Right lobe of liver (tissue), 4 donors: Measurements from ENCODE around the gene PRKAR1B.

Experiments used
- CTCF ChIP-seq, 4 donors: fragments of 200-600 bp in 3 of 4; fragments of 450-650 bp in 1 of 4; IDR thresholded peaks; one replicate each; pipeline versions ENCODE4 v1.5.1 to v1.8.0; 2016 to 2022; ENCODE audit warnings: antibody characterized with exemption in 4 of 4, mild to moderate bottlenecking in 2 of 4
- POLR2A ChIP-seq: fragments of 450-650 bp; IDR thresholded peaks from one replicate; pipeline ENCODE4 v1.6.1; 2017; ENCODE audit warnings: antibody characterized with exemption, mild to moderate bottlenecking
- donor health status: DM: no; HTN: no; CAD: no.
- donor health status: DM: no; HTN: no; CAD: no.
- donor health status: DM: no; HTN: yes; CAD: no.

DNA sequence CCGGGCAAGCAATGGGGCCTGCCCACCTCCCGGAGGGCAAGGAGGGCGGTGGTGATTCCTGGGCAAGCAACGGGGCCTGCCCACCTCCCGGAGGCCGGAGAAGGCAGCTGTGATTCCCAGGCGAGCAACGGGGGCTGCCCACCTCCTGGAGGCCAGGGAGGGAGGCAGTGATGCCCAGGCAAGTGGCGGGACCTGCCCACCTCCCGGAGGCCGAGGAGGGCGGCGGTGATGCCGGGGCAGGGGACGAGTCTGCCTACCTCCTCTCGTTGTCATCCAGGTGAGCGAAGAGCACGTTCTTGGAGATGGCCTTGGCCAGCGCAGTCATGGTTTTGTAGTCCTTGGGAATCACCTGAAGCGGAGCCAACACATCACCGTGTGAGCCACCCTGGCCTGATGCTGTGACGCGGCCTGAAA, 50.1 kb downstream of the PRKAR1B start:
- TF ChIP-seq POLR2A (no peak), CTCF (IDR thresholded peaks at IDR 0.05) (no peak)
